ENCODE results near the gene MAOA. TPM values are rescaled to one million over a fixed set of nuclear protein-coding genes. Genes with fewer than 3 reads are reported as not detected.

The MAOA gene
- total RNA-seq, 1 experiment from 2014 or later: 0.23 TPM

DNA sequence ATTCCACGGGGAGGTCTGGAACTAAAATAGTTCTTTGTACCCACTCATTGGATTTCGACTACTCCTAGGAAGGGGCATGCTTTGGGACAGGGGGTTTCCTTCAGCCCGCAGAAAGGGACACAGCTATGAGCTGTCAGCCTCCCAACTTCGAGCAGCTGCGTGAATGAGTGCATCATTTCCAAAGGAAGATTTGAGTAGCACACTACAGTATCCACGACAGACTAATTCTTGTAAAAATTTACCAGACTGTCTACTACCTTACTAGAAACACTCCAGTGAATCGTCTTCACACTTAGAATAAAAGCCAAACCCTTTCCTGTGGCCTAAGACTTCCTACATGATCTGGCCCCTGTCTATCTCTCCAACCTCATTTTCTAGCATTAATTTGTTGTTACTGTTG is 101.9 kb downstream of the MAOA start:
- BruUV-seq (replicated peaks): no TSS peak
- intact Hi-C loops (cut with micrococcal nuclease; ENCODE audit: unreplicated experiment): no loop called here
- DNase-seq (ENCODE audit: low read depth, low spot score) (no peak), ATAC-seq (no peak)
- ChIA-PET CTCF (no interaction called here), POLR2A (no interaction called here)
- H3K9me3 ChIP-seq (ENCODE audit: control insufficient read depth, insufficient read depth, low read depth, low read length): no peaks in the 10 kb centered on the region
- H3K36me3 ChIP-seq (ENCODE audit: control insufficient read depth, insufficient read depth, low read length): no peaks in the 10 kb centered on the region
- TF ChIP-seq, protein P1, sequence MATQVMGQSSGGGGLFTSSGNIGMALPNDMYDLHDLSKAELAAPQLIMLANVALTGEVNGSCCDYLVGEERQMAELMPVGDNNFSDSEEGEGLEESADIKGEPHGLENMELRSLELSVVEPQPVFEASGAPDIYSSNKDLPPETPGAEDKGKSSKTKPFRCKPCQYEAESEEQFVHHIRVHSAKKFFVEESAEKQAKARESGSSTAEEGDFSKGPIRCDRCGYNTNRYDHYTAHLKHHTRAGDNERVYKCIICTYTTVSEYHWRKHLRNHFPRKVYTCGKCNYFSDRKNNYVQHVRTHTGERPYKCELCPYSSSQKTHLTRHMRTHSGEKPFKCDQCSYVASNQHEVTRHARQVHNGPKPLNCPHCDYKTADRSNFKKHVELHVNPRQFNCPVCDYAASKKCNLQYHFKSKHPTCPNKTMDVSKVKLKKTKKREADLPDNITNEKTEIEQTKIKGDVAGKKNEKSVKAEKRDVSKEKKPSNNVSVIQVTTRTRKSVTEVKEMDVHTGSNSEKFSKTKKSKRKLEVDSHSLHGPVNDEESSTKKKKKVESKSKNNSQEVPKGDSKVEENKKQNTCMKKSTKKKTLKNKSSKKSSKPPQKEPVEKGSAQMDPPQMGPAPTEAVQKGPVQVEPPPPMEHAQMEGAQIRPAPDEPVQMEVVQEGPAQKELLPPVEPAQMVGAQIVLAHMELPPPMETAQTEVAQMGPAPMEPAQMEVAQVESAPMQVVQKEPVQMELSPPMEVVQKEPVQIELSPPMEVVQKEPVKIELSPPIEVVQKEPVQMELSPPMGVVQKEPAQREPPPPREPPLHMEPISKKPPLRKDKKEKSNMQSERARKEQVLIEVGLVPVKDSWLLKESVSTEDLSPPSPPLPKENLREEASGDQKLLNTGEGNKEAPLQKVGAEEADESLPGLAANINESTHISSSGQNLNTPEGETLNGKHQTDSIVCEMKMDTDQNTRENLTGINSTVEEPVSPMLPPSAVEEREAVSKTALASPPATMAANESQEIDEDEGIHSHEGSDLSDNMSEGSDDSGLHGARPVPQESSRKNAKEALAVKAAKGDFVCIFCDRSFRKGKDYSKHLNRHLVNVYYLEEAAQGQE (IDR thresholded peaks at IDR 0.05; ENCODE audit: insufficient read depth in 1 of 2, low read depth in 2 of 2, low read length in 1 of 2): no peak
- TF ChIP-seq POLR2AphosphoS5 (IDR thresholded peaks at IDR 0.05; ENCODE audit: low read depth, low read length): no peak
- TF ChIP-seq SIN3A (IDR thresholded peaks at IDR 0.05; ENCODE audit: borderline replicate concordance, insufficient read depth, low read depth, low read length): no peak
- TF ChIP-seq TCF7L2 (IDR thresholded peaks at IDR 0.05; ENCODE audit: low read depth, low read length): no peak
- TF ChIP-seq, protein P2, sequence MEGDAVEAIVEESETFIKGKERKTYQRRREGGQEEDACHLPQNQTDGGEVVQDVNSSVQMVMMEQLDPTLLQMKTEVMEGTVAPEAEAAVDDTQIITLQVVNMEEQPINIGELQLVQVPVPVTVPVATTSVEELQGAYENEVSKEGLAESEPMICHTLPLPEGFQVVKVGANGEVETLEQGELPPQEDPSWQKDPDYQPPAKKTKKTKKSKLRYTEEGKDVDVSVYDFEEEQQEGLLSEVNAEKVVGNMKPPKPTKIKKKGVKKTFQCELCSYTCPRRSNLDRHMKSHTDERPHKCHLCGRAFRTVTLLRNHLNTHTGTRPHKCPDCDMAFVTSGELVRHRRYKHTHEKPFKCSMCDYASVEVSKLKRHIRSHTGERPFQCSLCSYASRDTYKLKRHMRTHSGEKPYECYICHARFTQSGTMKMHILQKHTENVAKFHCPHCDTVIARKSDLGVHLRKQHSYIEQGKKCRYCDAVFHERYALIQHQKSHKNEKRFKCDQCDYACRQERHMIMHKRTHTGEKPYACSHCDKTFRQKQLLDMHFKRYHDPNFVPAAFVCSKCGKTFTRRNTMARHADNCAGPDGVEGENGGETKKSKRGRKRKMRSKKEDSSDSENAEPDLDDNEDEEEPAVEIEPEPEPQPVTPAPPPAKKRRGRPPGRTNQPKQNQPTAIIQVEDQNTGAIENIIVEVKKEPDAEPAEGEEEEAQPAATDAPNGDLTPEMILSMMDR (IDR thresholded peaks at IDR 0.05): no peak
- H3K27me3 ChIP-seq (ENCODE audit: control insufficient read depth, insufficient read depth, low read length): no peaks in the 10 kb centered on the region
- in situ Hi-C loops (cut with HindIII; ENCODE audit: low pct_unique_long_range_greater_than_20kb, low sequenced_read_pairs): no loop called here
- H3K4me3 ChIP-seq (ENCODE audit: low read depth in 2 of 2, low read length in 2 of 2): no peak overlapping the region
- H3K27ac ChIP-seq (ENCODE audit: low read length): no peak overlapping the region
- no peaks in the 10 kb centered on the region for H3K4me1 ChIP-seq (ENCODE audit: control insufficient read depth, insufficient read depth, low read length)

DNA sequence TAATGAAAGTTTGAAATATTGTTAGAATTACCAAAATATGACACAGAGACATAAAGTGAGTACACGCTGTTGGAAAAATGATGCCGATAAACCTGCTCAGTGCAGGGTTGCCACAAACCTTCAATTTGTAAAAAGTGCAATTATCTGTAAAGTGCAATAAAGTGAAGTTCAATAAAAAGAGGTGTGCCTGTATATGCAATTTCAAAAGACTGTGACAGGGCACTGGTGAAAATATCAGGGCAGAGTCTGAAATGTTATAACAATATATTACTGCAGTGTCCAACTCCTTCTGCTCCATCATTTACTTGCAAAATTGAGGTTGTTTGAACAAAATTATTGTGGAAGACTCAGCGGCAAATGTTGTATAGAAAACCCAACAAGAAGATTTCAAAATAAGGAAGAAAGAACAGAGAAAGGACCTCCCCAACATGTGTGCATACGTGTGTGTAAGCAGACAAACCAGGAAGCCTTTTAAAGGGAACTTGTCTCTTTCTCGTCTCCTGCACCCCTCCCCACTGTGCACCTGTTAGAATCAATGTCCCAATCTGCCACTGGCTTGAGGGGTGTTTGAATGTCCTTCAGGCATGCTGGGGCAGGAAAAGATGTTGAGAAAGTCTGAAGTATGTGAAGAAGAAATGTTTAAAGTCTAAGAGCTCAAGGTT is 130.0 kb downstream of the MAOA start:
- H3K27me3 ChIP-seq (ENCODE audit: control insufficient read depth, insufficient read depth, low read length): no peaks in the 10 kb centered on the region
- no peaks in the 10 kb centered on the region for H3K9me3 ChIP-seq (ENCODE audit: control insufficient read depth, insufficient read depth, low read depth, low read length)
- H3K27ac ChIP-seq (ENCODE audit: low read length): no peak overlapping the region
- ATAC-seq: no peak
- TF ChIP-seq, protein P2 (IDR thresholded peaks at IDR 0.05): no peak
- TF ChIP-seq POLR2AphosphoS5 (IDR thresholded peaks at IDR 0.05; ENCODE audit: low read depth, low read length): no peak
- no peak for TF ChIP-seq SIN3A (IDR thresholded peaks at IDR 0.05; ENCODE audit: borderline replicate concordance, insufficient read depth, low read depth, low read length)
- no peak for TF ChIP-seq TCF7L2 (IDR thresholded peaks at IDR 0.05; ENCODE audit: low read depth, low read length)
- TF ChIP-seq, protein P1 (IDR thresholded peaks at IDR 0.05; ENCODE audit: insufficient read depth in 1 of 2, low read depth in 2 of 2, low read length in 1 of 2): no peak
- DNase-seq (ENCODE audit: low read depth, low spot score): no peak
- no peaks in the 10 kb centered on the region for H3K4me1 ChIP-seq (ENCODE audit: control insufficient read depth, insufficient read depth, low read length)
- in situ Hi-C loops (cut with HindIII; ENCODE audit: low pct_unique_long_range_greater_than_20kb, low sequenced_read_pairs) (no loop called here), intact Hi-C loops (cut with micrococcal nuclease; ENCODE audit: unreplicated experiment) (no loop called here)
- no TSS peak for BruUV-seq (replicated peaks)
- H3K4me3 ChIP-seq (ENCODE audit: low read depth in 2 of 2, low read length in 2 of 2): no peak overlapping the region
- CTCF ChIA-PET: no interaction called here
- no peaks in the 10 kb centered on the region for H3K36me3 ChIP-seq (ENCODE audit: control insufficient read depth, insufficient read depth, low read length)
- POLR2A ChIA-PET: no interaction called here

Data from Panc1 (cell line).